ENCODE measurements around the gene THSD4.

DNA sequence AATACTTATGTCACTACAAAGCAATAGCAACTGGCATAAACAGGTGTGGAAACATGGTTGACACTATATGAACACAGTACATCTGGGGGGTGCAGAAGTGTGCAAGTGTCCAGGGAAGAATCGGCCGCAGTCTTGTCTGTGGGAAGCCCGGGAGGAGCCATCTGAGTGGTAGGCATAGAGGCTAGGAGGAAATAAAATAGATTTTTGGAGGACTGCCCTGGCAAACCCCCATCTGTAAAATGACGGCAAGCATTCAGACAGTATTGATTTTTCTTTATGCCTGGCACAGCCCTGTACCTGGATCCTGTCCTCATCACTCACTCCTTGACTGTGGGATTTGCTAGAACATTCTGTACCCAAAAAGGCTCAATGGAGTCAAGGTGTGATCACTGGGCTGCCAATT, 31.3 kb downstream of the THSD4 start:
- TF ChIP-seq MAFK (IDR thresholded peaks at IDR 0.05; ENCODE audit: partially characterized antibody) = no peak
- no peak for TF ChIP-seq CTCF (IDR thresholded peaks at IDR 0.05)
- TF ChIP-seq, protein P1, sequence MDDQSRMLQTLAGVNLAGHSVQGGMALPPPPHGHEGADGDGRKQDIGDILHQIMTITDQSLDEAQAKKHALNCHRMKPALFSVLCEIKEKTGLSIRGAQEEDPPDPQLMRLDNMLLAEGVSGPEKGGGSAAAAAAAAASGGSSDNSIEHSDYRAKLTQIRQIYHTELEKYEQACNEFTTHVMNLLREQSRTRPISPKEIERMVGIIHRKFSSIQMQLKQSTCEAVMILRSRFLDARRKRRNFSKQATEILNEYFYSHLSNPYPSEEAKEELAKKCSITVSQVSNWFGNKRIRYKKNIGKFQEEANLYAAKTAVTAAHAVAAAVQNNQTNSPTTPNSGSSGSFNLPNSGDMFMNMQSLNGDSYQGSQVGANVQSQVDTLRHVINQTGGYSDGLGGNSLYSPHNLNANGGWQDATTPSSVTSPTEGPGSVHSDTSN (IDR thresholded peaks at IDR 0.05) = no peak
- TF ChIP-seq MAZ (IDR thresholded peaks at IDR 0.05; ENCODE audit: borderline replicate concordance, low read depth, low read length) = no peak
- TF ChIP-seq RAD21 (conservative IDR thresholded peaks at IDR 0.05 in 1 of 2, IDR thresholded peaks at IDR 0.05 in 1 of 2) = no peak
- TF ChIP-seq, protein P2, sequence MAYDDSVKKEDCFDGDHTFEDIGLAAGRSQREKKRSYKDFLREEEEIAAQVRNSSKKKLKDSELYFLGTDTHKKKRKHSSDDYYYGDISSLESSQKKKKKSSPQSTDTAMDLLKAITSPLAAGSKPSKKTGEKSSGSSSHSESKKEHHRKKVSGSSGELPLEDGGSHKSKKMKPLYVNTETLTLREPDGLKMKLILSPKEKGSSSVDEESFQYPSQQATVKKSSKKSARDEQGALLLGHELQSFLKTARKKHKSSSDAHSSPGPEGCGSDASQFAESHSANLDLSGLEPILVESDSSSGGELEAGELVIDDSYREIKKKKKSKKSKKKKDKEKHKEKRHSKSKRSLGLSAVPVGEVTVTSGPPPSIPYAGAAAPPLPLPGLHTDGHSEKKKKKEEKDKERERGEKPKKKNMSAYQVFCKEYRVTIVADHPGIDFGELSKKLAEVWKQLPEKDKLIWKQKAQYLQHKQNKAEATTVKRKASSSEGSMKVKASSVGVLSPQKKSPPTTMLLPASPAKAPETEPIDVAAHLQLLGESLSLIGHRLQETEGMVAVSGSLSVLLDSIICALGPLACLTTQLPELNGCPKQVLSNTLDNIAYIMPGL (CRISPR knock-in tag; IDR thresholded peaks at IDR 0.05; ENCODE audit: borderline replicate concordance) = no peak

Measured in A549 (cell line).